Kidney (tissue), 14 donors: Measurements from ENCODE around the gene GDNF. TPM values are rescaled to one million over a fixed set of nuclear protein-coding genes. Genes with fewer than 3 reads are reported as not detected.

Experiments
- DNase-seq, 5 donors: peaks; one replicate each; pipeline ENCODE4 v3.0.0-alpha.2; 2013 to 2020
- FAIRE-seq: peaks from 2 replicates; lab custom pipeline; 2012; peaks lifted over from hg19 to GRCh38; lab: Jason Lieb, UNC
- H3K27ac ChIP-seq, 2 donors: one replicate each; pipeline ENCODE4 v1.7.0; 2013; ENCODE audit warnings: low read depth in 2 of 2, low read length in 2 of 2, inconsistent platforms in 1 of 2
- H3K27me3 ChIP-seq: one replicate; pipeline ENCODE4 v1.7.1; 2013; ENCODE audit warnings: low read length, inconsistent platforms; ENCODE audit not compliant: control insufficient read depth, insufficient read depth
- H3K36me3 ChIP-seq, 3 donors: one replicate each; pipeline versions ENCODE4 v1.7.0 to v1.7.1; 2013; ENCODE audit warnings: low read length in 3 of 3, control low read depth in 1 of 3, inconsistent platforms in 1 of 3; ENCODE audit not compliant: insufficient read depth in 3 of 3, control insufficient read depth in 2 of 3
- H3K4me1 ChIP-seq, 3 donors: one replicate each; pipeline versions ENCODE4 v1.7.0 to v1.7.1; 2013; ENCODE audit warnings: low read length in 3 of 3, inconsistent platforms in 1 of 3, low read depth in 1 of 3; ENCODE audit not compliant: control insufficient read depth in 2 of 3, insufficient read depth in 2 of 3
- H3K4me3 ChIP-seq, 3 donors: one replicate each; pipeline versions ENCODE4 v1.7.0 to v1.8.1; 2013; ENCODE audit warnings: low read length in 3 of 3, control low read depth in 1 of 3, inconsistent platforms in 1 of 3
- H3K9ac ChIP-seq, 3 donors: one replicate each; pipeline versions ENCODE4 v1.7.0 to v1.7.1; 2013; ENCODE audit warnings: low read length in 3 of 3, control low read depth in 1 of 3, inconsistent platforms in 1 of 3
- H3K9me3 ChIP-seq, 3 donors: one replicate each; pipeline versions ENCODE4 v1.7.0 to v1.7.1; 2013; ENCODE audit warnings: low read length in 3 of 3, control low read depth in 1 of 3, inconsistent platforms in 1 of 3; ENCODE audit not compliant: control insufficient read depth in 2 of 3, insufficient read depth in 1 of 3
- CTCF ChIP-seq: IDR thresholded peaks from 3 replicates; pipeline ENCODE4 v1.5.1; 2012; ENCODE audit warnings: mild to moderate bottlenecking, moderate library complexity, borderline replicate concordance; ENCODE audit not compliant: insufficient read depth; ENCODE audit errors: extremely low read depth
- intact Hi-C: fragments of 100-400 bp; cut with DNase I; formaldehyde crosslinking; loops from one replicate; pipeline ENCODE4 v1.11.1; 2022
- polyA plus RNA-seq: library from polyadenylated mRNA; stranded (reverse); fragments of 350-450 nt; fragmentation: Illumina TruSeq; extraction: RNeasy Lipid Tissue Mini Kit (QIAGEN cat#74804); gene quantifications from one replicate; pipeline ENCODE4 v1.2.3, GENCODE V29; 2014; ENCODE audit warnings: low read depth, low replicate concordance; ENCODE audit not compliant: insufficient read depth
- total RNA-seq: library from RNA; stranded (reverse); fragmentation: NEBNext Ultra II Directional; extraction: Animal tissue kit (Norgen Biotek cat#: 25700); gene quantifications from one replicate; pipeline ENCODE4 v1.2.1, GENCODE V29; 2021
- donor health status: control.
- donor health status: control.
- donor health status: control.
- donor health status: control.
- donor health status: control.
- donor health status: DM: yes; HTN: yes; CAD: no.
- donor health status: Normal renal cell carcinoma (clear cell type).

Gene GDNF
- total and polyA plus RNA-seq, 2 donors from 2014 or later: 0.34 to 0.88 TPM

- TF ChIP-seq CTCF: no peak
- FAIRE-seq: no peak
Measured at GRCh38 chr5:37811866-37812265, 28.0 kb downstream of the GDNF start.

GRCh38 chr5:37810311-37810710 lies 29.5 kb downstream of the GDNF start:
- H3K4me1 ChIP-seq: no peaks in the 10 kb centered on the region
- no peaks in the 10 kb centered on the region for H3K36me3 ChIP-seq
- no peak for TF ChIP-seq CTCF
- DNase-seq (no peak), FAIRE-seq (no peak)
- no peak overlapping the region for H3K27ac ChIP-seq
- no peaks in the 10 kb centered on the region for H3K9me3 ChIP-seq
- no peak overlapping the region for H3K9ac ChIP-seq
- H3K4me3 ChIP-seq: no peak overlapping the region
- intact Hi-C loops: no loop called here
- no peaks in the 10 kb centered on the region for H3K27me3 ChIP-seq

More at GRCh38 chr5:37811866-37812265, 28.0 kb downstream of the GDNF start:
- Histone ChIP-seq H3K9ac (no peak overlapping the region), H3K9me3 (no peaks in the 10 kb centered on the region), H3K36me3 (no peaks in the 10 kb centered on the region), H3K4me1 (no peaks in the 10 kb centered on the region), H3K27me3 (no peaks in the 10 kb centered on the region), H3K4me3 (no peak overlapping the region), H3K27ac (no peak overlapping the region)
- no peak for DNase-seq
- intact Hi-C loops: no loop called here

GRCh38 chr5:37808945-37809344 lies 30.9 kb downstream of the GDNF start:
- no peak for TF ChIP-seq CTCF

More at GRCh38 chr5:37808945-37809344, 30.9 kb downstream of the GDNF start:
- Histone ChIP-seq H3K4me3 (no peak overlapping the region), H3K4me1 (no peaks in the 10 kb centered on the region), H3K27me3 (no peaks in the 10 kb centered on the region), H3K27ac (no peak overlapping the region), H3K9me3 (no peaks in the 10 kb centered on the region), H3K9ac (no peak overlapping the region), H3K36me3 (no peaks in the 10 kb centered on the region)
- FAIRE-seq (no peak), DNase-seq (no peak)
- intact Hi-C loops: no loop called here
